ENCODE data around the gene FBXW7. TPM values are rescaled to one million over a fixed set of nuclear protein-coding genes. Genes with fewer than 3 reads are reported as not detected.

Gene FBXW7
- total and polyA plus RNA-seq, 2 of the 8 experiments (the other 6 are each of a cell fraction or from before 2014, with no cell fraction given) = 6.0 to 26.7 TPM

- CTCF ChIA-PET (ENCODE audit: partially characterized antibody) = interaction anchor here (0.7 to 1.8 kb wide), 4 partner anchors 10 to 204 kb away, joined by 3 to 7 read pairs (median 3); no protein-coding TSS in a partner anchor
- no peak for TF ChIP-seq CTBP2 (IDR thresholded peaks at IDR 0.05; ENCODE audit: borderline replicate concordance, insufficient read depth, insufficient read length, low read length)
- no peak for TF ChIP-seq SIX5 (IDR thresholded peaks at IDR 0.05; ENCODE audit: low read depth, low read length)
- TF ChIP-seq TAF1 (IDR thresholded peaks at IDR 0.05; ENCODE audit: low read depth, low read length) = no peak
- TF ChIP-seq SAP30 (IDR thresholded peaks at IDR 0.05; ENCODE audit: insufficient read depth, insufficient replicate concordance, low read length) = no peak
- no peak for TF ChIP-seq ATF3 (IDR thresholded peaks at IDR 0.05; ENCODE audit: insufficient read depth, low read depth, low read length)
- TF ChIP-seq TBP (IDR thresholded peaks at IDR 0.05; ENCODE audit: low read depth, low read length) = no peak
- TF ChIP-seq EP300 (IDR thresholded peaks at IDR 0.05; ENCODE audit: borderline replicate concordance in 1 of 2, low read depth in 2 of 2, low read length in 2 of 2) = no peak
- TF ChIP-seq CEBPB (IDR thresholded peaks at IDR 0.05; ENCODE audit: low read depth, low read length) = no peak
- TF ChIP-seq SP1 (IDR thresholded peaks at IDR 0.05; ENCODE audit: low read depth, low read length) = no peak
- TF ChIP-seq CBX8 (IDR thresholded peaks at IDR 0.05; ENCODE audit: borderline replicate concordance, low read depth, low read length) = no peak
- no peak for TF ChIP-seq RNF2 (IDR thresholded peaks at IDR 0.05; ENCODE audit: borderline replicate concordance, low read depth, low read length, missing control alignments, poor library complexity, severe bottlenecking)
These were observed 76.6 kb downstream of the FBXW7 start for GRCh38 chr4:152459326-152459725.

More at GRCh38 chr4:152459326-152459725, 76.6 kb downstream of the FBXW7 start:
- no peaks in the 10 kb centered on the region for H3K27me3 ChIP-seq (replicated peaks in 1 of 4; ENCODE audit: control insufficient read depth in 3 of 4, extremely low read depth in 1 of 4, insufficient read depth in 3 of 4, low read length in 3 of 4)
- no peak overlapping the region for H3K4ac ChIP-seq (replicated peaks; ENCODE audit: insufficient read length, low read depth, low read length)
- no peaks in the 10 kb centered on the region for H3K9me3 ChIP-seq (ENCODE audit: insufficient read depth in 2 of 2, low read depth in 1 of 2, low read length in 1 of 2)
- H3K36me3 ChIP-seq (ENCODE audit: control insufficient read depth in 2 of 4, insufficient read depth in 4 of 4, low read length in 3 of 4) = no peaks in the 10 kb centered on the region
- H3K4me3 ChIP-seq (ENCODE audit: extremely low read depth in 1 of 4, insufficient read depth in 2 of 4, low read depth in 3 of 4, low read length in 4 of 4) = no peak overlapping the region
- H3K18ac ChIP-seq (ENCODE audit: extremely low read depth, low read length) = no peak overlapping the region
- no peak overlapping the region for H2BK20ac ChIP-seq (ENCODE audit: low read length)
- no peak overlapping the region for H2BK5ac ChIP-seq (ENCODE audit: low read depth, low read length)
- H3K4me1 ChIP-seq (replicated peaks in 1 of 4; ENCODE audit: control insufficient read depth in 3 of 4, insufficient read depth in 4 of 4, low read length in 3 of 4) = peaks cover 0 to 5% (median 0%) of the 10 kb centered on the region in 4 experiments; a peak in 1 of 7 replicates
- H2BK120ac ChIP-seq (replicated peaks; ENCODE audit: low read depth, low read length) = no peak overlapping the region
- no peak overlapping the region for H3K27ac ChIP-seq (ENCODE audit: low read depth, low read length)
- no peak overlapping the region for H3K56ac ChIP-seq (replicated peaks; ENCODE audit: insufficient read length, low read depth, low read length)
- no peak overlapping the region for H3K4me2 ChIP-seq (ENCODE audit: insufficient read depth in 1 of 2, low read depth in 2 of 2, low read length in 2 of 2)
- H4K5ac ChIP-seq (ENCODE audit: insufficient read length, low read depth, low read length) = no peak overlapping the region
- WGBS, 2 experiments (ENCODE audit: extremely low coverage in 1 of 2, insufficient coverage in 1 of 2, insufficient read length in 1 of 2, insufficient replicate concordance in 2 of 2, low coverage in 1 of 2, low lambda C conversion rate in 2 of 2, missing lambda C conversion rate in 1 of 2) = 96% methylated on average over 1 of the region's 1 CpG; no CpG with 5 or more reads in 1 of the 2 experiments
- H3K9ac ChIP-seq (replicated peaks in 1 of 4; ENCODE audit: extremely low read depth in 1 of 4, low read depth in 3 of 4, low read length in 3 of 4) = no peak overlapping the region
- FAIRE-seq (no peak), DNase-seq (ENCODE audit: low read depth in 1 of 2, low spot score in 2 of 2) (no peak)
- no peak overlapping the region for H2BK12ac ChIP-seq (ENCODE audit: low read depth, low read length)
- H2AFZ ChIP-seq (ENCODE audit: low read length) = no peak overlapping the region
- H3K79me2 ChIP-seq (ENCODE audit: control insufficient read depth in 1 of 2, insufficient read depth in 2 of 2, low read length in 2 of 2) = peaks cover 0 to 69% of the 10 kb centered on the region in 2 experiments; a peak in 3 of 4 replicates
- H4K20me1 ChIP-seq (replicated peaks in 1 of 2; ENCODE audit: control insufficient read depth in 1 of 2, insufficient read depth in 2 of 2, low read length in 2 of 2) = no peaks in the 10 kb centered on the region
- no peak overlapping the region for H2AK5ac ChIP-seq (ENCODE audit: low read depth, low read length)
- H2BK15ac ChIP-seq (ENCODE audit: low read length) = no peak overlapping the region
- POLR2A ChIA-PET (ENCODE audit: partially characterized antibody) = no interaction called here
- H3K23ac ChIP-seq (ENCODE audit: insufficient read length) = no peak overlapping the region
- H4K8ac ChIP-seq (ENCODE audit: extremely low read depth, insufficient read depth, low read length) = no peak overlapping the region
- H3K79me1 ChIP-seq (ENCODE audit: low read depth, low read length) = no peaks in the 10 kb centered on the region
- H3K14ac ChIP-seq (ENCODE audit: insufficient read length) = no peak overlapping the region
- H3K23me2 ChIP-seq (ENCODE audit: low read depth, low read length) = no peaks in the 10 kb centered on the region
- H4K91ac ChIP-seq (replicated peaks; ENCODE audit: insufficient read length, low read length) = no peak overlapping the region
